K562 (cell line): ENCODE data around the gene BICD1.

Source experiments
- CBX1 ChIP-seq: sonication (generic); IDR thresholded peaks from 2 replicates; pipeline ENCODE4 v1.6.1; 2016; ENCODE audit warnings: antibody characterized with exemption, low read depth, mild to moderate bottlenecking
- CTCF ChIP-seq, 3 experiments: IDR thresholded peaks in 2 of 3; conservative IDR thresholded peaks in 1 of 3; 2 replicates each; pipeline ENCODE4 v1.5.1; 2011 to 2012; ENCODE audit warnings: low read length in 3 of 3, mild to moderate bottlenecking in 3 of 3, control low read depth in 2 of 3, improper control_type of control experiment in 1 of 3, inconsistent platforms in 1 of 3, low read depth in 1 of 3, mixed read lengths in 1 of 3, moderate library complexity in 1 of 3; ENCODE audit not compliant: insufficient read depth in 2 of 3
- DNMT1 ChIP-seq: fragments of 450-650 bp; IDR thresholded peaks from 2 replicates; pipeline ENCODE4 v1.6.1; 2016; ENCODE audit warnings: antibody characterized with exemption, mild to moderate bottlenecking
- ELK1 ChIP-seq: sonication (generic); formaldehyde crosslinking; IDR thresholded peaks from 2 replicates; pipeline ENCODE4 v1.8.1; 2022; ENCODE audit warnings: missing genetic modification reagents
- EZH2 ChIP-seq: IDR thresholded peaks from 2 replicates; pipeline ENCODE4 v1.6.1; 2012; ENCODE audit warnings: low read depth, mild to moderate bottlenecking, inconsistent platforms, low read length, borderline replicate concordance
- HMG20A ChIP-seq: fragments of 450-650 bp; formaldehyde crosslinking; conservative IDR thresholded peaks from 2 replicates; pipeline ENCODE4 v1.4.0; 2020; ENCODE audit warnings: mild to moderate bottlenecking, mixed read lengths
- MAX ChIP-seq: sonication (generic); formaldehyde crosslinking; IDR thresholded peaks from 2 replicates; pipeline ENCODE4 v1.9.0; 2022; ENCODE audit warnings: mild to moderate bottlenecking, missing genetic modification reagents
- PHB2 ChIP-seq: fragments of 450-650 bp; IDR thresholded peaks from 2 replicates; pipeline ENCODE4 v1.6.1; 2017; ENCODE audit warnings: low read depth
- RAD21 ChIP-seq, 2 experiments: fragments of 250-450 bp in 1 of 2; fragments of 450-650 bp in 1 of 2; sonication (Bioruptor Pico) in 1 of 2; formaldehyde crosslinking in 1 of 2; IDR thresholded peaks in 1 of 2; conservative IDR thresholded peaks in 1 of 2; 2 replicates each; pipeline versions ENCODE4 v1.4.0 to v1.8.0; 2020 to 2022; ENCODE audit warnings: mild to moderate bottlenecking in 2 of 2, moderate library complexity in 1 of 2
- RBM22 ChIP-seq: fragments of 200-400 bp; formaldehyde crosslinking; IDR thresholded peaks from 2 replicates; pipeline ENCODE4 v1.6.1; 2018; ENCODE audit warnings: low read length, low read depth; ENCODE audit not compliant: poor library complexity, severe bottlenecking
- TAF1 ChIP-seq: IDR thresholded peaks from 2 replicates; pipeline ENCODE4 v1.6.1; 2011; ENCODE audit warnings: mild to moderate bottlenecking, low read length, moderate library complexity; ENCODE audit not compliant: insufficient read depth, control insufficient read depth, severe bottlenecking; ENCODE audit errors: extremely low read depth
- XRCC5 ChIP-seq: fragments of 200-400 bp; formaldehyde crosslinking; IDR thresholded peaks from 2 replicates; pipeline ENCODE4 v1.6.1; 2017; ENCODE audit warnings: low read depth, mild to moderate bottlenecking, low read length
- ZFP91 ChIP-seq: sonication (generic); formaldehyde crosslinking; IDR thresholded peaks from 2 replicates; pipeline ENCODE4 v1.8.0; 2022; ENCODE audit warnings: mild to moderate bottlenecking, missing genetic modification reagents

GRCh38 chr12:32115404-32116104, 8.9 kb downstream of the BICD1 start:
- TF ChIP-seq PHB2 (no peak), MAX (no peak), RAD21 (CRISPR knock-in tag; conservative IDR thresholded peaks at IDR 0.05 in 1 of 2, IDR thresholded peaks at IDR 0.05 in 1 of 2) (no peak), ELK1 (CRISPR knock-in tag) (no peak), CTCF (IDR thresholded peaks at IDR 0.05 in 2 of 3, conservative IDR thresholded peaks at IDR 0.05 in 1 of 3; ENCODE audit: insufficient read depth in 2 of 3, low read depth in 1 of 3, low read length in 3 of 3) (no peak), EZH2 (no peak), XRCC5 (no peak), DNMT1 (no peak), ZFP91 (no peak), TAF1 (no peak), HMG20A (no peak), RBM22 (no peak), CBX1 (no peak)
